Limb (tissue), 2 donors: ENCODE data around the gene HOXA3.

Experiments used
- DNase-seq, 2 donors: peaks; one replicate each; pipeline ENCODE4 v3.0.0-alpha.2; 2016; ENCODE audit errors: extremely low spot score in 2 of 2

HOXA3 gene

DNA sequence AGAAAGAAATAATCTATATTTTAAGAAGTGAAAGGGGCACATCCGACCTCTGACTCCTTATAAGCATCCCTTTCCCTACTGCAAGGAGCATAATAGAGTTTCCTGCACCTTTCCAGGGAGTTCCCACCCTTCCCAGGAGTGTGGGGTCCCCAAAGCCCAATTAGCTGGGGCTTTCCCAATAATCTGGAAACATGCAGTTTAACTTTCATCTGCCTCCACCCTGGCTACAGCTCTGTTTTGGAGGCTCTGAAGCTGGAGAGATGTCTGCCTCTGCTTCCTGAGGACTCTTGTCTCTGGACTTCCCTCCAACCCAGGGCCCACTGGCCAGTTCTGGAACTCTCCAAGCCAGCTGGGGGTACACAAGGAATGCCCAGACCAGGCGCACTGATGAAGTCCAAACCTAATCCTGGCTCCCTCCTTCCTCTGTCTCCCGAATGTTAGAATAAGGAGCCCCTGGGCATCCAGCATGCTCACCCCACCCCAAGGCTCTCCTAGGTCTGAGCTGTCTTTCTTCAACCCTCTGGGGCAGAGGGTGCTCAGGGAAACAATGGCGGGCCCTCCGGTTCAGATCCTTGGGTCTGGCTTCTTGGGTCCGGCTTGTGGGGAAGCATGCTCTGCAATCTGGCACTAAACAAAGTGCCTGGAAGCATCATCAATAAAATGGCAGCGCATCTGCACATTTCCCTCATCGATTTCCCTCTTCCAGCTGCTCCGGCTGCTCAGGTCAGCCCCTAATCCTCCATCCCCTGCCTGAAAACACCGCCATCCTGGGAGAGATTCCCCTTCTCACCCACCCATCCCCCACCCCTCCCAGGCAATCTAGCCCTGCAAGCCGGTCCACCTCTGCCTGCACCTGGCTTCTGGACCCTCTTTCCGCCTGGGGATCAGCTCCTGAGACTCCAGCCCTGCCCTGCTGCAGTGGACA is 35.2 kb downstream of the HOXA3 start:
- peak in 1 of 2 donors; percentile 55 for DNase-seq

DNA sequence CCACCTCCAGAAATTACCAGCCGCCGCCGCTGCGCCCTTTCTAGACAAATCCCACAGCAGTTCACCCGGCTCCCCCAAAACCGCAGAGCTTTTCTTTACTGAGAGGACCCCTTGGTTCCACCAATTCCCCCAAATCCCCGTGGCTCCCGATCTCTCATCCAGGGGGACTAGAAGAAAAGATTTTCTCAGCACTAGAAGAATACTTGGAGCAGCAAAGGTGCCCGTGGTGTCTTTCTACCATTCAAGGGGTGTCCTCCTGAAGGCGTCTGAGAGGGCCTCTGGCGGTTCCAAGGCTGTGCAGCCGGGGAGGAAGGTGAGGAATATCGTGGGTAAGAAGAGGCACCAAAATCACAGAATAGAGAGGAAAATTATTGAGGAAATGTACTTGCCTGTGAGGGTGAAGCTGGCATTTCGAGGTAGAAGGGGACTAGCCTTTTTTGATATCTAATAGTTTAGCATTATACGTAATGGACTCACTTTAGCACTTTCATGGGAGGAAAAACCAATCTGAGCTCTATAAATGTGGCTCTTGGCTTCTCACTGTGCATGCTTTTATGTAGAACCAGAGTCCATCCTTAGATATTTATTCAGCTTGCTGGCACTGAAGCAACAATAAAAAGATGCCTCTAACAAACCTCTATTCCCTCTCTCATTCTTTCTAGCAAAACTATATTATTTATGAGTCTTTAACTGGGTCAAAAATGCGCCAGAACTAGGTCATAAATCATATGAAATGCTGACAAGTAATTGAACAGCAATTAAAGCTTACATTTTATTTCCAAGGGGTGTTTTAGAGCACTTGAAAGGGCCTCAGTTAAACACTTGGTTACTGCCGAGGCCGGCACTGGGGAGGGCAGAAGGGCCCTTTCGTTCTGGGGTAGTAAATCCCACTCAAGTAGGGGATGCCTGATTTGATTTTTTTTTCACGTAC is 36.1 kb downstream of the HOXA3 start:
- DNase-seq = peak in 1 of 2 donors; percentile 67

DNA sequence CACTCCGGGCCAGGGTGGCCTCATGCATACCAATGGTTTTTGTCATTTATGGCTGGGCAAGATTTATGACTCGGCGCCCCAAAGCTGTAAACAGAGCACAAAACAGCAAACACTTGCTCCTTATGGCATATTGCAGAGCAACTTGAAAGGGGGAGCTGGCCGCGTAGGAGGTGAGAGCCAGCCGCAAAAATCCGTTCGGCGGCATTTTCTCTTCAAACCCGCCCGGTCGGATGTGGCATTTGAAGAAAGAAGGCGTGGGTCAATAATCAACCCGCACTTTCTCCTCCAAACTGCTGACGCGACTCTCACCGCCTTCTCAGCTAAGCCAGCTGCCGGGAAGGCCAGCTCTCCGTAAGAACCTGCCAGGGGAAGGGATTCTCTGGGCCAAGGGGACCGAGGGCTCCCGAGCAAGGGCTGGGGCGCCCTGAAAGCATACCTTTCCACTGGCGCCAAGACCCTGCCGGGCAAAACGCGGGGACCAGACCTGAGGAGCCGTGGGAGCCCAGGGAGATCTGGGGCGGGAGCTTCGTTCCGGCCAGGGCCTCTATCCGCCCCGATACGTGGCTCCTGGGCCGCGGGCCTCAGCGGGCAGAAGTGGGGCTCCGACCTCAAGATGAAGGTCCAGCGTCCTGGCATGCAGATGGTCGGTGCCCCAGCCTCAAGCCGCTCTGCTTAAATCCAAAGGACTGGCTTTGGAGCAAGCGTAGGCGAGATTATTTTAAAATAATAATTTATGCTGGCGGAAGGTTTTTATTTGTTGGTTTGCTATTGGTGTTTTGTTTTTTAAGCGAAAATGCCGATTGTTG is 37.0 kb downstream of the HOXA3 start:
- peak in 1 of 2 donors; percentile 70 for DNase-seq

DNA sequence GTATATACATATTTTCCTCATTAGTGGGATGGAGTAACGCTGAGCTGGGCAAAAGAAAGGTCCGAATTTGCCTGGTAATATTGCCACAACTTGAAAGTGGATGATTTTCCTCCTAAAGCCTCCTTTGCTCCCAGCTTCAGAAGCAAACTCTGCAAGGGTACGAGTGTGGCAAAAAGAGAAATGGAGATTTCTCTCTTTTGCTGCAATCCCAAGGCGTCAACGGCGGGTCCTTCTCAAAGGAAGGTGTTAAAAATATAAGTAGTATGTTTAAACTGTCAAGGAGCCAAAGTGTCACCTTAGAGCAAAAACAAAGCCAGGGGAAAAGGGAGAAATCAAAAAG is 37.5 kb downstream of the HOXA3 start:
- no peak for DNase-seq

DNA sequence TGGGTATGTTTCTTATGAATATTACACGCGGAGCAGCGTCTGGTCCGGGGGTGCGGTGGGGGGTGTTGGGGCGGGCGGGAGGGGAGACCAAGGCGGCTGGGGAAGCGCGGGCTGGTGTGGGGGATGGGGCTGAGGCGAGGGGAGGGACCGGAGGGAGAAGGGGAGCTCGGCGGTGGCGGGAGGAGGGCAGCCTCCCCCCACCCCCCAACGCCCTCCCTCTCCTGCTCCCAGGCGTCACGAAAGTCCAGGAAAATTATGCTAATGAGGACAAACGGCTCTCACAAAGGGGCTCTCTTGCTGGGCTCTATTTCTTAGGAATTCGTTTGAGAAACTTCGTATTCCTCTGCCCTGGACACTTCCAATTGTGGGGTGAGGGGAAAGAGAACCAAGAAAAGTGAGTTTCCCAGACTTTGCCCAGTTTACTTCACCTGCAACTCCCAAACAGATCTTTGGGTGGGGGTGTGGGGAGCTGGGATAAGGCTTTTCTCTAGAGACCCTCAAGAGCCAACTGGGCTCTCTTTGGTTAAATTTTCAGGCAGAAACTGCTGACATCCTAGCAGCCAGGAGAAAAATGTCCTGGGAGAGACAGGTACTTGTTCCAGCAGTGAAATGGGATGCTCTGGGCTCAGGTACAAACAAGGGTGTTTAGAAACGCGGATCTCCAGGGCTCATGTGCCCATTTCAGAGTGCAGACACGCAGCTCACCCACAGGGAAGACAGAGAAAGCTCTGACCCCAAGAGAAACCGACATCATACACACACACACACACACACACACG is 38.2 kb downstream of the HOXA3 start:
- peak in 1 of 2 donors; percentile 83 for DNase-seq

DNA sequence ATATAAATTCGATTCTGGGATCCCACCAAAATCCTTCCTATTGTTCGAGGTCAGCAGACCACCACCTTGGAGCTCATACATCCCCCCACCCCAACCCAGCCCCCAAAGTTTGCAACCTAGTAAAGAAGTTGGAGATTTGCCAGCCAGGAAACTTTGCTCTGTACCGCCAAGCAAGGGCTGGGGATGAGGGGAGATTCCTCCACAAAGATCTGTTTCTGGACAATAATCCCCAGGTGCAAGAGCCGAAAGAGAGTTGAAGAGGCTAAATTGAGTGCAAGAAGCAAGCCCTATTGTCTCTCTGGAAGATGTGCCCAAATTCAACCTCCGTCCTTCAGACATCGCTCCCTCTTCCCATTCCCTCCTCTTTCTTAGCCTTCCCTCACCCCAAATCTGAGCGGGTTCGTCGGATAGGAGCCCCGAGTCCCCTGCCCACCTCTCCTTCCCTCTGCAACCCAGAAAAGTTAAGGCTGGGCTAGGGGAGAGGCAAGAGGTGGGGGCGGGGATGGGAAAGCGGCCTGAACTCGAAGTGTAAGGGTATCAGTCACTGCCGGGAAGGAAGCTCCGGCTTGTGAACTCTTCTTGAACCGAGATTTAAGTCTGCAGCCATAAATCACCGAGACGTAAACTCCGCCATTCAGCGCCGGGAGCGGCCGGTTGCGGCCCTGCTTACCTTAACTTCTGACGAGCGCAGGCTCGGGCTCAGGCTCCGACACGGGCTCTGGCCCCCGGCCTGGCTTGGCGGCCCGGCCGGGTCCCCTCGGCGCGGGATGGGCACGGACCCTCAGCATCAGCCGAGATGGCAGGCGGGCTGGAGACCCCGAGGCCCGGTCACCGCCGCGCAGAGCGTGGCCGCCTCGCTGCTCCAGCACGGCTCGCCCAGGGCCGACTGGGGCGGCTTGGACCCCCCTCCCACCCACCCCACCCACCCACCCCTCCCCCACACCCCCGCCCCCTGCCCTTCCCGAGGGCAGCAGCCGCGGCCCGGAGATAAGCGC is 39.1 kb downstream of the HOXA3 start:
- DNase-seq = peak; percentile 78 to 84

DNA sequence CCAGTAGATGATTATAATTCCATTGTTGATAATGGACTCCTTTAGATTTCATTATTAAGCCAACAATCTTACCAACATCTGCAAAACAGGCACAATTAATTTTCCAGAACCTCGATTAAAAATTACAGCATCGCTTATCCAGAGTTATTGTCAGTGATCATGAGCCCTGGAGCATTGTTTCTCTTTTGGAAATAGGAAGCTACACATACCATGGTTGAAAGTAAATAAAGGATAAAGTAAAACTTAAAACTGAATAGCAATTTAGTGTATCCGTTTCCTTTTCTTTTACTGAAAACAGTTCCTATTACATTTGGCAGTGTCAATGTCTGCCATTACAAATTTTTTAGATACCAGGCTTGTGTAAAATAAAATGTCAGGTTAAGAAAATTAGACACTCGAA is 40.0 kb downstream of the HOXA3 start:
- DNase-seq = no peak

DNA sequence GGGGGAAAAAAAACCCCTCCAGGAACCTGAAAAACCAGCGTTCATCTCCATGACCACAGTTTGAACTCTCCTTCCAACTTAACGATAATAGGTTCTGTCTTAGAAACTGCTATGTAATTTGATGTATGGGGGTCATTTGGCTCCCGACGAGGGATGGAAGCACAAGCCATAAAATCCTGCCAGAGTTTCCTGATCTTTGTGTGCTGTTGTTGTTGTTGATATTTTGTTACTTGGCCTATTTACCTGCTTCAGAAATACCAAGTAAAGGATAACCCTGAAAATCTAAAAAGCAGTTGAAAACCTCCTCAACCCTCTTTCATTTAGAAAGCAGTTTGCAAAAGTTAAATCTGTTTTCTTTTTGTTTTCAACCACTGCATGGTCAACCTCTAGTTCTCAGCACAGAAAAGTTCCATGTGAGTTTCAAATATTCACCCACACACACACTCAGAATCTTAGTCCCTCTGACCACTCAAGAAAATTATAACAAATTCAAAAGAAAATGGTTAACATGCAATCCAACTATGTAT is 40.6 kb downstream of the HOXA3 start:
- DNase-seq = no peak

DNA sequence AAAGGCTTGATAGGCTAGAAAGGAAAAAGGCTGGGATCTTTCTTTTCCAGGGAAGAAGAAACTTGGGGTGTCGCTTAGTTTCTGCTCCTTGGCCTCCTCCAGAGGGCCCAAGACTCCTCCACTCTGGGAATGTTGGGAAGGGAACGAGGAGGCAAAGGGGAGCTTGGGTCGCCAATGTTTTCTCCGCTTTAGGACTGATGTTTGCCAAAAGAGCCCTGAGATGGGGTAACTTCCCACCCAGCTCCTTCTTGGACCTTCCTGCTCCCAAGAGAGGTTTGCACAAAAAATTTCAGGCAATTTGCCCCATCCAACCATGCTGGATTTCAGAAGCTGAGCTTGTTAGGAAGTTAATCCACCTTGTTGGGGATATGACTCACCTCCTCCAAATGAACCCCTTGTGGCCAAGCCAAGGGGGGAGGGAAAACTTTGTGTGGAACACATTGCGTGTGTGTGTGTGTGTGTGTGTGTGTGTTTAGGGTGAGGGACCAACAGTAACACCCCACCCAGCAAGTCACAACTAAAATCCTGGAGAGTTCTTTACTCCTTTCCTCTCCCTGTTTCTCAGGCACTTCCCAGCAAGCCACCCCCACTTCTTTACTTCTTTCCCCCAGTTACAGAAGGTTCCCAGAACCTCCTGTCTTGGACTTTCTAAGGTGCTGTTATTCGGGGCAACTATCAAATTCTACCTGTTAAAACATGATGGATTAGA is 41.2 kb downstream of the HOXA3 start:
- DNase-seq = peak in 1 of 2 donors; percentile 66

DNA sequence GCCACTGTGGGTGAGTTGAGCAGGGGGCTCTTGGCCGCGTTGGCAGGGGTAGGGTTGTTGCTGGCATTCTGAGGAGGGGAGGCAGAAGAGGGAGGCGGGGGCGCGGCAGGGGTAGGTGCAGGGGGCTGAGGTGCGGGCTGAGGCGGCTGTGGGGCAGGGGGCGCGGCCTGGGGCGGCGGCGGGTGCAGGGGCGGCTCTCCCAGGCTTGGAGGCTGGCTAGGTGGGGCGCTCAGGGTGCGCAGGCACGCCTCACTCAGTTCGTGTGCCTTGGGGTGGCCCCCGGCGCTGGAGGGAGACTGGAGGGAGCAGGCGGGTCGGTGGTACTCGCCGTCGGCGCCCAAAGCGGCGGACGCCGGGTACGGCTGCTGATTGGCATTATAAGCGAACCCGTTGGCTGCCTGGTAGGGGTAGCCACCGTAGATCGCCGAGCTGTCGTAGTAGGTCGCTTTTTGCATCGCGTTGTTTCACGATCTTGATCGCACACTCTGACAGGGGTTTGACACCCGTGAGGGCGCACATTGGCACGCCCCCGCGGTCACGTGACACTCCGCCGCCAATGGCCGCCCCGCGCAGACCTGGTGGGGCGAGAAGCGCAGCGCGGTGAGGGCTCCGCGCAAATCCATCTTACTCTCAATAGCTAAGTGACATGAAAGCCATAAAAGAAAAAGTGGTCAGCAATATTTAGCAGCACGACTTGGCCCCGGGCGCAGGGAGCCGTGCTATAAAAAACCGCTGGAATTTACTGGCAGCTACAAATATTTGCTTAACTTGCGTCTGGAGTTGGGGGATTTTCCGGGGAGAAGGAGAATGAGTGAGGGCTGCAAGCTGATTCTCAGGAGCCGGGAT is 42.0 kb downstream of the HOXA3 start:
- peak; percentile 81 to 89 for DNase-seq

DNA sequence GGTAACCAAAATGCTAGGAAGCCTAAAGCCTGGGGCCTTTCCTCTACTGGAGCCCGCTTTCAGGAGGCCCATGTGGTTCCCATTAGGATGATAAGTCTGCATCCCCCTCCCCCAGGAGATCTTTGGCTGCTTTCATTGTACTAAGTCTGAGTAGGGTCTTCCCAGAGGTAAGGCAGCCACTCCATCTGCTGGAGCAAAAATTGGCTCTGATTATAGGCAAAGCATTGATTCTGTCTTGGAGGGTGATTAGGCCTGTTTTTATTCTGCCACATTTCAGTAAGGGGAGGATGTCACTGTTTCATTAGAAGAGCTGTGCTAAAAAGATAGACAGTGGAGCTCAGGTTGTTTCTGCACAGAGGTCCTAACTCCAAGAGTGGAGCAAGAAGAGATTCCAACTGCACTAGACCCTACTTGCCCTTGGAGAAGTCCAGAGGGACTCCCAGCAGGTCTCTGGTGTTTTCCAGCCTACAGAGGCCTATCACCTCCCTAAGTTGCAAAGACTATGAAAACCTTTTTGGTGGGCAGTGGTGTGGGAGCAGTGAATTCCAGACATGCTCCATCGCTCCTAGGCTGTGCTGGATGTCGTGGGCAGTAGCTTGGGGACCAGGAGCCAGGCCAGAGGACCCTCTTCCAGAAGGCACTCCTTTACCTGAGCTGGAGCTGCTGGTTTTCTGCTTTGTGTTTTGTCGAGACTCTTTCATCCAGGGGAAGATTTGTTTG is 42.8 kb downstream of the HOXA3 start:
- peak in 1 of 2 donors; percentile 41 for DNase-seq

DNA sequence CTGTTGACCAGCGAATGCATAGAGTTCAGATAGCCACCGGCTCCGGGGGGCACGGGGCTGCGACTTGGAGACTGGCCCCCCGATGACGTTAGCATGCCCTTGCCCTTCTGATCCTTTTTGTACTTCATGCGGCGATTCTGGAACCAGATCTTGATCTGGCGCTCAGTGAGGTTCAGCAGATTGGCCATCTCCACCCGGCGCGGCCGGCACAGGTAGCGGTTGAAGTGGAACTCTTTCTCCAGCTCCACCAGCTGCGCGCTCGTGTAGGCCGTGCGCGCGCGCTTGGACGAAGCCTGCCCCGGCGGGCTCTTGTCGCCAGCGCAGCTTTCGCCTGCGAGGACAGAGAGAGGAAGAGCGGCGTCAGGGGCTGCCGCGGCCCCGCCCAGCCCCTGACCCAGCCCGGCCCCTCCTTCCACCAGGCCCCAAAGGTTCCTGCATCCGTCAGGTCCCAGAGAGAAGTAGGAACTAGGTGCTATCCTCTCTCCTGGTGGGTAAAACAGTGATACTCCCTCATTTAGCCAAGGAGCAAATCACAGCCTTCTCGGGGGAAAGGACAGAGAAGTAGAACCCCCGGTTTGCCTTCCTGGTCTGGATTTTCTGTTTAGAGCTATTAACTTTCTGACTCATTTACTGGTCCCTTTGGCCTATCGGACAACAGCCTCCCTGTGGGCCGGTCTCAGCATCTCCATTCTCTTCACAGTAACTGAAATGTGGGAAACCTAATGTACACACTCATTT is 43.8 kb downstream of the HOXA3 start:
- peak in 1 of 2 donors; percentile 70 for DNase-seq

DNA sequence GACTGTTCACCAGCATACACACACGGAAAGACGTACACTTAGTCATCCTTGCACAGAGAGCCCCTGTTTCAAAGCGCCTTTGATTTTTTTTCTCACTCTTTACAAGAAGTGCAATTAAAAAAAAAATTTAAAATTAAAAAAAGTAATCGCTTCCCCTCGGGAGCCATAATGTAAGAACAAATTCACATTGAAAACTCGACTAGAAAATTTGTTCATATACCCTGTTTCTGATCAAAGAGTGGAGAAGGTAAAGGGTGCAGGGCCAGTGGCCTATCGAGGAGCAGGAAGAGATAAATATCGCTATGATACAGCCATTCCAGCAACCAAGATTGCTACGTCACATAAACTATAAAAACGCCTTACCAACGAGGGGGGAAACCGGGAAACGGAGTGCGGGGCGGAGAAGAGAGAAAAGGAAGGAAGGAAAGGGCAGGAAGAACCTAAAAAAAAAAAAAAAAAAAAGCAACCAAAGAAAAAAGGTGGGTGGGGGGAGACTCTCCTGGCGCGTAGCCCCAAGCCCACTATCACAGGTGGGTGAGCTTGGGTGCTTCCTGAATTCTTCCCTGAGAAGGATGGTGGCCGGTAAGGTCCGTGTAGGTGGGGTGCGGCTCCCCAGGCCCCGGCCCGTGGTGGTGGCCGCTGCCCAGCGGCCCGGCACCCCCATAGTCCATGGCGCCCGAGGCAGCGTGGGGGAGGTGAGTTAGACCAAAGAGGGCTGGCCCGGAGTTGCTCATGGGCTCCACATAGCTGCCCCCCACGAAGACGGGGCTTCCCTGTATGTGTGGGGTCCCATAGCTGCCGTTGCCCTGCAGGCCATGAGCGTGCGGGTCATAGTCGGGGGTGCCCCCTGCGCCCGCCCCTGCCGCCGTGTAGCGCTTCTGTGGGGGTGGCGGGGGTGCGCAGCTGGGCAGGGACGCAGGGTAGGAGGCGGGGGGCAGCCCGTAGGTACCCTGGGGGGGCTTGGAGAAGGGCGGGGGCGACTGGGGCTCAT is 44.7 kb downstream of the HOXA3 start:
- DNase-seq = peak in 1 of 2 donors; percentile 61

DNA sequence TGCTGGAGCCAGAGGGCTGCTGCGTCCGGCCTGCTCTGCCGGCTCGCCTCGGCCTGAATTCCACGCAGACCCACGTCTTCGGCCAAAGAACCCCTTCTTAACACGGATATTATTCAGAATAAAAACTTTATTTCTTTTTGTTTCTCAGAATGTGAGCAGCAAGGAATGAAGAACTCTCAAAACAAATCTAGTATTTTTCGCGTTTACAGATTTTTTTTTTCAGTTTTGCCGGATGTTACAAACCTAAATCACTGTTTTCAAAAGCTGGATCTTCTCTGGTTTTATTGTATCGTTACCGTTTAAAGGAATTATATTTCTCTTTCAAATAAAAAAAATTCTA is 45.5 kb downstream of the HOXA3 start:
- no peak for DNase-seq
